Posterior vena cava (tissue), 2 donors: Measurements from ENCODE around the gene VDR. TPM values are rescaled to one million over a fixed set of nuclear protein-coding genes. Genes with fewer than 3 reads are reported as not detected.
"Not testable (repeated sequence)": the region's sequence is repeated elsewhere in the genome, so short reads cannot be mapped to it uniquely, and the experiment has no call there.

Experiments used
- DNase-seq: peaks from one replicate; pipeline ENCODE4 v3.0.0-alpha.2; 2020; ENCODE audit warnings: low spot score
- intact Hi-C, 2 donors: fragments of 100-400 bp; cut with DNase I; formaldehyde crosslinking; loops; one replicate each; pipeline versions ENCODE4 v1.14.1 to v1.14.2; 2022 to 2023
- total RNA-seq, 2 donors: library from RNA; stranded (reverse); fragmentation: NEBNext Ultra II Directional; extraction: Animal tissue kit (Norgen Biotek cat#: 25700); gene quantifications; one replicate each; pipeline ENCODE4 v1.2.1, GENCODE V29; 2021
- donor health status: DM: yes; HTN: yes; CAD: no.
- donor health status: DM: yes; HTN: yes; CAD: no.

The VDR gene
- total RNA-seq, 2 donors from 2014 or later: 9.6 to 10.2 TPM

DNA sequence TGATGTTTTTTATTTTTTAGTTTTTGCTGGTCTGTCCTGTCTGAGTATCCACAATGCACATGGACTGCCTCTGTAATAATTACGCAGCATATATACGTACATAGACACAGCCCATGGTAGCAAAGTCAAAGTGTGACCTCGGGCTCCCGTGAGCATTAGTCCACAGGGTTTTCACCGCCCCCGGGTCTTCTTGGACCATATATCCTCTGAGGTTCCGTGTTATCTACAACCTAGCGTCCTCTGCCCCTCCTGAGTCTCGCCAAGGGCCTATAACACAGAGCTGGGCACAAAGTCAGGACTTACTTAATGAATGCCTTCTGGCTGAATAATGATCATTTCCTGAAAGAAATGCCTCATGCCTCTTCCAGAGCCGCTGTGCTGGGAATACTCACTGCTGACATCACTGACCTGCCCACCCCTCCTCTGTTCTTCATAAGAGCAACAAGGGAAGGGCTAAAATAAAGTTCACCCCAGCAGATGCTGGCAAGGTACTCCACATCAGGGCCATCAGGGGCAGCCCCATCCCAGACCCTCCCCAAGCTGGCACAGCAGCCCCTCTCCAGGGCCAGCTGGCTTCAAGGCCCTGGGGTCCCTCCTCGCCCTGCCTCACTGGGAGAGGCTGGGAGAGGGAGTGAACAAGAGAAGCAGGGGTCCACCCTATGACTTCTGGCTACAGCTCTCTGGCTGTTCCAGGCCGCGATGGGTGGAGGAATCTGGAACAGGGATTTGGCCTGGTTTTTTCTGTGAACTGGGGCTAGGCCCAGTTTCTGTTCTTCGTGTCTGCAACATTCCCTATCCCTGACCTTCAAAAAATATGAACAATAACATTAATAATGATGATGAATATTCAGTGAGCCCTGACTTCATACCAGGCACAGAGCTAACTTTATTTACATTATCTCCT, 93.0 kb downstream of the VDR start:
- DNase-seq: peak; percentile 92
- intact Hi-C loops: no loop called here

- intact Hi-C loops: no loop called here
- no peak for DNase-seq
Measured at GRCh38 chr12:47811072-47811396, 93.8 kb downstream of the VDR start.

GRCh38 chr12:47809518-47809917, 95.3 kb downstream of the VDR start:
- intact Hi-C loops, DNase-seq: not testable (repeated sequence)

DNA sequence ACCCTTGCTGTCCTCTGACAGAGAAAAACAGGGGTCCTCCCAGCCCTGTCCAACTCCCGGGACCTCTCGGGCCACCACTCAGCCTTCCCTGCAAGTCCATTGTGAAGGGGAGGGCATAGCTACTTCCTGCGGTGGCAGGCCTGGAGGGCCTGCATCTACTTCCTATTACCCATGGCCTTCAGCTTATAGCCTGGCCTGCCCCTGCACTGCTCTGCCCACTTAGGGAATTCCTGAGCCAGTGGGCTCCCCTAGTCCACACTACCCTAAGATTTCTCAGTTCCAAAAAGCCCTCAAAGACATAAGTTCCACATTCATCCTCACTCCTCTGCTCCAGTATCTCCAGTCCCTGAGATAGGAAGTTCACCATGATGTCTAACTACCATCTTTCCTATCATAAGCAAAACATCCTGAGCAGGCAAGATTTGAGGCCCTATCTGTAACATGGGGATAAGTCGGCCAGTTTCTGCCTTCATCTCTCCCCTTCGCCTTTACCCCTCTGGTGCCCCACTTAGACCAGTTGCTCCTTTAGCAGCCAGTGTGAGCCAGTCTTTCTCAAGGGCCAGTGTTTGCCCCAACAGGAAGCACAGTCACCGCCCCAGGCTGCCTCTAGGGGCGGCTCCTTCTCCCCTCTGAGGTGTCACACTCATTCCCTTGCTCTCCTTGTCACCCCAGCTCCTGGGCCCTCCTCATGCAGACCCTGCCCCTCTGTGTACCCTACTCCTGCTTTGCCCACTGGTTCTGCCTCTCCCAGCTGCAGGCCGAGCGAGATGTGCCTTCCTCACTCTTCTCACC, 96.0 kb downstream of the VDR start:
- DNase-seq: no peak
- intact Hi-C loops: no loop called here

DNA sequence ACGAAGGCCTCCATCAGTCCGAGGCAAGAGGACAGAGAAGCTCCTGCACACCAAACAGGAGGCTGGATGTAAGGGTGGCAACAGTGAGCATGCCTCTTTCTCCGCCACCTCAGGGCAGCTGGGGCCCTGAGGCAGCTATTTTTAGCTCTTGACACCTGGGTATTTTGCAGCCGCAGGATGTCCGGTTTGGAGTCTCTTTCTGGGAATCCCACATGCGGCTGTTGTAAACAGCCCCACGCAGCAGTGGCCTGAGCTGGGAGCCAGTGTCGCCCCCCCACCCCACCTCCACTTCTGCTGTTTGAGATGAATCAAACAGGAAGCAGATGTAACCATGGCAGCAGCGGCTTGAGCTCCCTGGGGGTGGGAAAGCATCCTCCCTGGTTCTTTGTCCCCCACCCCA, 96.7 kb downstream of the VDR start:
- no peak for DNase-seq
- intact Hi-C loops: no loop called here

DNA sequence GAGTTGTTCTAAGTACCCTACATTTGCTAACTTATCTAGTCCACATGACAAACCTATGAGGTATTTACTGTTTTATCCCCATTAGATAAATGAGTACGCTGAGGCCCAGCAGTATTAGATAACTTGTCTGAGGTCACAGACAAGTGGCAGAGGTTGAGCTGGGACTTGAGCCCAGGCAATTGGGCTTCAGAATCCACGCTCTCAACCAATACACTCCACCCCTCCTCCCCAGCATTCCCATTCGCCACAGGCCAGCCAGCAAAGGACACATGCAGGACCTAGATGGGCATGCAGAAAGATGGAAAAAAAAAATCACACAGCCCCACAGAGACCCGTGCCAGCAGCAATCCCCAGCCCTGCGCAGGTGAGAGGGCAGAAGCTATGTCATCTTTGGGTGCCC, 97.5 kb downstream of the VDR start:
- intact Hi-C loops: no loop called here
- no peak for DNase-seq

GRCh38 chr12:47805417-47805816, 99.4 kb downstream of the VDR start:
- intact Hi-C loops: no loop called here

DNA sequence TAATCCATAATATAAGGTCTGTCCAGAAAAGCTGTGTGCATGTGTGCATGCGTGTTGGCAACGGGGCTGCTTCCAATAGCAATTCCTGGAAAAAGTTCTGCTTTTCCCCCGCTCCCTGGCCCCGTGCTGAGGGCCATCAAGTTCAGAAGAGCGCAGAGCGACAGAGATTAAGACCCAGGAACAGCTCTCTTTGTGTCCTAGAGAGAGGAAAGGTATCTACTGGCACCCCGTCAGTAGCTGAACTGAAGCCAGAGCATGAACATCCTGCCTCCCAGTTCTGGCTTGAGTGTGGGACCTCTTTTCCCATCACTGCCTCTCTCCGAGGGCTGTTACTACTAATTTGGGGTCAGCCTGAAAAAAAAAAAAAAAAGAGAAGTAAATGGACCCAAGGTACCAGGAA, 100.6 kb downstream of the VDR start:
- no peak for DNase-seq
- intact Hi-C loops: loop anchor here in 1 of 2 donors (5.0 kb wide), 1 partner anchor 33 kb away; no protein-coding TSS in a partner anchor

More at GRCh38 chr12:47805417-47805816, 99.4 kb downstream of the VDR start:
- peak; percentile 69 for DNase-seq

- intact Hi-C loops: loop anchor here in 1 of 2 donors (5.0 kb wide), 1 partner anchor 34 kb away; no protein-coding TSS in a partner anchor
Measured at GRCh38 chr12:47803191-47803875, 101.5 kb downstream of the VDR start.

GRCh38 chr12:47802312-47802711, 102.5 kb downstream of the VDR start:
- peak; percentile 63 for DNase-seq
- intact Hi-C loops: loop anchor here in 1 of 2 donors (5.0 kb wide), 1 partner anchor 35 kb away; no protein-coding TSS in a partner anchor

More at GRCh38 chr12:47803191-47803875, 101.5 kb downstream of the VDR start:
- peak; percentile 54 for DNase-seq

- intact Hi-C loops: loop anchor here in 1 of 2 donors (5.0 kb wide), 1 partner anchor 35 kb away; no protein-coding TSS in a partner anchor
- DNase-seq: peak; percentile 76
Measured at GRCh38 chr12:47801904-47802246, 102.9 kb downstream of the VDR start.

- peak; percentile 84 for DNase-seq
- intact Hi-C loops: loop anchor here in 1 of 2 donors (5.0 kb wide), 1 partner anchor 36 kb away; no protein-coding TSS in a partner anchor
Measured at GRCh38 chr12:47801170-47801903, 103.5 kb downstream of the VDR start.

GRCh38 chr12:47800582-47800981, 104.2 kb downstream of the VDR start:
- intact Hi-C loops: loop anchor here in 1 of 2 donors (5.0 kb wide), 1 partner anchor 37 kb away; no protein-coding TSS in a partner anchor
- DNase-seq: peak; percentile 72

- DNase-seq: peak; percentile 86
- intact Hi-C loops: no loop called here
Measured at GRCh38 chr12:47799357-47799955, 105.3 kb downstream of the VDR start.

- peak; percentile 80 for DNase-seq
- intact Hi-C loops: no loop called here
Measured at GRCh38 chr12:47798382-47798948, 106.3 kb downstream of the VDR start.

GRCh38 chr12:47797441-47797840, 107.4 kb downstream of the VDR start:
- intact Hi-C loops: no loop called here
- no peak for DNase-seq

DNA sequence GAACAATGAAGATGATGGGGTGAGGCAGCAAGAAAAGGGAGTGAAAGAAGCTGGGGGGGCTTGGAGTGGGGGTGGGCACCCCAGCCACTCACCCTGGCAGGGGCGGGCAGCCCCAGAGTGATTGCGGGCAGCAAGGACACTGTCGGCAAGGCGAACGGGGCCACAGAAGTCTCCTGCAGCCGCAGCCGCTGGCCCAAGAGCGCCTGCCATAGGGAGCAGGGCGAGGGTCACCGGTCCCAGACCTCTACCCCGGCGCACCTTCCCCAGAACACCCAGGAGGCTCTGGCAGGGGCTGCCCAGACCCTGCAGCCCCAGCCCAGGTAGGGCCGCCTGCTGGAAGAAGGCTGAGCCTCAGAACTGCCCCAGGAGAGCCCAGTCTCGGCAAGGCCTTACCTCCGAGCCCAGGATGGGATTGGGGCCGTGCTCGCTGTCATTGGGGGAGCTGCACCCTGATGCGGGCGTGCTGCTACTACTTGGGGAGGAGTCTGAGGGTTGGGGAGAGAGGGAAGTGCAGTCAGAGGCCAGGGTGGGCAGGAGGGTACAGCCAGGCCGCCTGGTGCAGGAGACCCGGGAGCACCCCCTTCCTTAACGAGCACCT, 108.9 kb downstream of the VDR start:
- intact Hi-C loops: no loop called here
- no peak for DNase-seq
